ENCODE measurements around the gene TTR.

The TTR gene

DNA sequence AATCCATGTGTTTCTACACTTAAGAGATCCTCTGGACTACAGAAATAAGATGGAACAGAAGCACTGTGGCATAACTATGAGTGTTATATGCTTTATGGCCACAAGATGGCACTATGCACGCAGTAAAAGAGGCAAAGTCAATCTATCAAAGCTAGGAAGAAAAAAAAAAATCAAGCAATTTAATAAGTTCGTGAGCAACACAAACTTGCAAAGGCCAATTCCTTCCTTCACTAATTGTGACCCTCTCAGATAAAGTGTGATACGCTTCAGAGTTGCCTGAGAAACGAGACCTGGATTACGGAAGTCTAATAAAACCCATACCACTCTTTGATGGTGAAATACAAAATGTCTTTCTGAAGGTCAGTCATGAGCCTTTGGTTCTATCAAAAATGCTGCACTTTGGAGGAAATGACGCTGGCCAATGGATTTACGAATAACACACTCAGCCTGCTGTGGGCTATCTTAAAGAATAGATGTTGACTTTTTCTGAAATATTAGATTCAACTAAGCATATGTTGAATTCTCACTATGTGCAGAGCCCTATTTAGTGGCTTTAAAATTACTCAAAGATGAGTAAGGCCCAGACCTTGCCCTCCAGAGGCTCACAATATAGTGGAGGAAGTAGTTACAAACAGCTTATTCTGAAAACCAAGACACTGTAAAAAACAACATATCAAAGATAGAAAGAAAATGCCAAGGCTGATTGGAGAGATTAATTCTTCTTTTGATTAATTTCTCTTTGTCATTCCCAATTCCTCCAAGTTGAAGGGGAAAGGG lies 35.5 kb upstream of the TTR start:
- no peak overlapping the region for H3K4me3 ChIP-seq (ENCODE audit: low read depth, low read length)
- TF ChIP-seq, protein P1, sequence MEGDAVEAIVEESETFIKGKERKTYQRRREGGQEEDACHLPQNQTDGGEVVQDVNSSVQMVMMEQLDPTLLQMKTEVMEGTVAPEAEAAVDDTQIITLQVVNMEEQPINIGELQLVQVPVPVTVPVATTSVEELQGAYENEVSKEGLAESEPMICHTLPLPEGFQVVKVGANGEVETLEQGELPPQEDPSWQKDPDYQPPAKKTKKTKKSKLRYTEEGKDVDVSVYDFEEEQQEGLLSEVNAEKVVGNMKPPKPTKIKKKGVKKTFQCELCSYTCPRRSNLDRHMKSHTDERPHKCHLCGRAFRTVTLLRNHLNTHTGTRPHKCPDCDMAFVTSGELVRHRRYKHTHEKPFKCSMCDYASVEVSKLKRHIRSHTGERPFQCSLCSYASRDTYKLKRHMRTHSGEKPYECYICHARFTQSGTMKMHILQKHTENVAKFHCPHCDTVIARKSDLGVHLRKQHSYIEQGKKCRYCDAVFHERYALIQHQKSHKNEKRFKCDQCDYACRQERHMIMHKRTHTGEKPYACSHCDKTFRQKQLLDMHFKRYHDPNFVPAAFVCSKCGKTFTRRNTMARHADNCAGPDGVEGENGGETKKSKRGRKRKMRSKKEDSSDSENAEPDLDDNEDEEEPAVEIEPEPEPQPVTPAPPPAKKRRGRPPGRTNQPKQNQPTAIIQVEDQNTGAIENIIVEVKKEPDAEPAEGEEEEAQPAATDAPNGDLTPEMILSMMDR (IDR thresholded peaks at IDR 0.05; ENCODE audit: borderline replicate concordance, insufficient read depth, low read depth, low read length): peak; percentile 50; the same call in 1 of the 2 replicates

DNA sequence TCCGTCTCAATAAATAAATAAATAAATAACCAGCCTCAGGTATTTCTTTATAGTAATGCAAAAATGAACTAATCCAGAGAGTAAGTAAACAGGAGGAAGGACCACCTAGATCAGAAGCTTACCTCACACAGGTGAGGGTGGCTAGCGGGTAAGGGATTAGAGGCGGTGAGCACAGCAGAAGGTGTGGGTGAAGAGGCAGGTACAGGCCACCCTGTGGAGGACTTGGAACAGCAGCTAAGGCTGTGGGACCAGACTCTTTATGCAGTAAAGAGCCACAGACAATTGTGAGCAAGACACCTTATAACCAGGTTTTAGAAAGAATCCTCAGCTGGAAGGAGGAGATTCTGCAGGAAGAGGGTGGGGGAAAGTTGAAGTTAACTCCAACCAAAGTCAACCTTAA lies 34.2 kb upstream of the TTR start:
- TF ChIP-seq, protein P1 (IDR thresholded peaks at IDR 0.05; ENCODE audit: borderline replicate concordance, insufficient read depth, low read depth, low read length): no peak
- no peak overlapping the region for H3K4me3 ChIP-seq (ENCODE audit: low read depth, low read length)

DNA sequence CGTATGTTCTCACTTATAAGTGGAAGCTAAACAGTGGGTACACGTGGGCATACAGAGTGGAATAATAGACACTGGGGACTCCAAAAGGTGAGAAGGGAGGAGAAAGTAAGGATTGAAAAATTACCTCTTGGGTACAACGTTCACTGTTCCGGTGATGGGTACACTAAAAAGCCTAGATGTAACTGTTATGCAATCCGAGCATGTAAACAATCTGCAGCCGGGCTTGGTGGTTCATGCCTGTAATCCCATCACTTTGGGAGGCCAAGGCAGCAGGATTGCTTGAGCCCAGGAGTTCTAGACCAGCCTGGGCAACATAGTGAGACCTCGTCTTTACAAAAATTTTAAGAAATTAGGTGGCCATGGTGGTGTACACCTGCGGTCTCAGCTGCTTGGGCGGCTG lies 33.1 kb upstream of the TTR start:
- TF ChIP-seq, protein P1 (IDR thresholded peaks at IDR 0.05; ENCODE audit: borderline replicate concordance, insufficient read depth, low read depth, low read length): no peak
- H3K4me3 ChIP-seq (ENCODE audit: low read depth, low read length): no peak overlapping the region

DNA sequence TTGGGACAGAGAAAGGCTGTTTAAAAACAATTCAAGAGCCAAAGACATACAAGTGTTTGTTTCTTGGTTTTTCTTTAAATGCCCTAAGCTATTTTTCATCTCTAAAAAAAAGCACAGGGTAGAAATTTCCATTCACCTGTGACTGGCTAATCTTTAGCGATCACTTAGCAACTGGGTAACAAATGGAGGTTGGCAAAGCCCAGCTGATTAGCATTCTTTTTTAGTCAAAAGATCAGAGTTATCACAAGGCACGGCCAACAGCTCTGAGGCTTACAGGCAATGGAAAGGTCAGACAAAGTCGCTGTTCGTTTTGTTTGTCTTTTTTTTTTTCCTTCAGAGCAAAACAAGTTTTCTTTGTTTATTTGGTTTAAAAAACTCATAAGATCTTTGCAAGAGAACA lies 29.0 kb upstream of the TTR start:
- TF ChIP-seq, protein P1 (IDR thresholded peaks at IDR 0.05; ENCODE audit: borderline replicate concordance, insufficient read depth, low read depth, low read length): no peak
- no peak overlapping the region for H3K4me3 ChIP-seq (ENCODE audit: low read depth, low read length)

DNA sequence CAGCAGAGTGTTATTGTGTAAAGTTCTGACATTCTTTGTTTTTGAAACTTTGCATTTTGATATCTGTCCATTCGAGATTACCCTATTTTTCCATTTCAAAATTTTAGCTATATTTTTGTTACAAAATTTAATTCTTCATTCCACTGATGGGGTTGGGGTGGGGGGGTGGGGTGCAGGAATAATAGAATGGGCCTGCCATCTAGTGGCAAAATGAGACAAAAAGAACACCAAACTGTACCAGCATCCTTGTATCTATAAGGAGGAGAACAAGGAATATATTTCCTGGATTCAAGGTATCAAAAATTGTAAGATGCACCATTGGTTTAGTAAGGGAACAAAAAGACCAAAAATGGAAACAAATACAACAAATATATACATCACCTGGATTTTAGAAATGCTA lies 27.9 kb upstream of the TTR start:
- TF ChIP-seq, protein P1 (IDR thresholded peaks at IDR 0.05; ENCODE audit: borderline replicate concordance, insufficient read depth, low read depth, low read length): no peak
- H3K4me3 ChIP-seq (ENCODE audit: low read depth, low read length): no peak overlapping the region

DNA sequence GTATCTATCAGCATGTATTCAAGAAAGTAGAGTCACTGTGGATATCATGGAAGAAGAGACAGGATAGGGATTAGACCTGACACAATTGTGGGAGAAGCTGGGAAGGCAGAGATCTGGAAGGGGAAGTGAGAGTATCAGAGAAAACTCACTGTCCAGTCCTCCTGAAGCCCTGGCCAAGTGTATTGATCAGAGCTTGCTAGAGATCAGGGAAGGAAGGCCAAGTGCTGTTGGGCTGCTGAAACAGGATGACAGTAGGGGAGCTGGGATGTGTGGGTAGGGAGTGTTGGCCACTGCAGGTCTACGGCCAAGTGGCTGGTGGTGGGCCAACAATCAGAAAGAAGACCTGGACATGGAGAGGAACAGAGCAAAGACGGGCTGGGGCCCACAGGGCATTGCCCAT lies 26.3 kb upstream of the TTR start:
- TF ChIP-seq, protein P1 (IDR thresholded peaks at IDR 0.05; ENCODE audit: borderline replicate concordance, insufficient read depth, low read depth, low read length): no peak
- no peak overlapping the region for H3K4me3 ChIP-seq (ENCODE audit: low read depth, low read length)

DNA sequence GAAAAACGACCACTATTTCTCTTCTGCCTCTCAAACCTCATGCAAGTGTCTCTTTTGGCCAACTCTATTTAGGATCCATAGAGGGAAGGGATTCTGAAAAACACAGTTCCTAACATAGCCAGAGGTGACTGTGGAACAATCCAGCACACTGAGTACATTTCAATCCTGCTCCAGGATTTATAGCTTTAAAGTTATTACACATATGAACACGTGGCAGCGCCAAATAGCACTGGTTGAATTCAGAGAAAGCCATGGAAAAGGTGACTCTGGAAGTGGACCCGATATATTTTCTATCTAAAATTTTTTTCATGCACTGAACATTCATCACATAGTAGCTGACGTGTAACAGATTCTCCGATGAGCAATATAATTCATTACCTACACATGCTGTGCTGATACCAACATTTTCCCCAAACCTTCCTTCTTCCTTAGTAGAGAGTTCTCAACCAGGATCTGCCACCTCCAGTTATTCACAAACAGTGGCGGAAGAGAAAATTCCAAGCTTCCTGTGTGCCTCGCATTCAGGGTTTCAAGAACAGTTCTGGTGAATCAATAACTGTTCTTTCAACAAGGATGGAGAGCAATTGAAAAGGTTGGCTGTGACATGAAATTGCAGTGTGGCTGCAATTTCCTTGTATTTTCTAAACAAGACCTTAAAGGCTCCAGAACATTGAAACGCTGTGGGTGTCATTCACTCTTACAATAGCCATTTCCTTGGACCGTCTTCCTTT lies 25.7 kb upstream of the TTR start:
- TF ChIP-seq, protein P1 (IDR thresholded peaks at IDR 0.05; ENCODE audit: borderline replicate concordance, insufficient read depth, low read depth, low read length): no peak
- no peak overlapping the region for H3K4me3 ChIP-seq (ENCODE audit: low read depth, low read length)
